ENCODE data around the gene SDK1.

DNA sequence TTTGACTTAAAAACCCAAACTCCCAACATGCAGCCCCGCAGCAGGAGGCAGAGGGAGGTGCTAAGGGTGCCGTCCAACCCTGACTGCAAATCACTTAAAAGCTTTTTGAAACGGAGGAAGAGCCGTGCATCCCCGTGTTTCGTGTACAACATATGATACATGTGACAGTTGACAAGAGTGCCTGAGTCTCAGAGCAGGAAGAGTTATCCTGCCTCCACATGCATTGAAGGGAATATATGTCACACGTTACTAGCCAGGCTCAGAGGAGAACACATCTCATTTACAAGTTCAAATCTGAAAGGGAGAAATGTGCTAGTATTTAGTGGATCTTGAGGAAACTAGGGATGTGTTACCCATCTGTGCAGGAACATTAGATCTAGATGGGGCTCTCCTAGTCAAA, 69.9 kb downstream of the SDK1 start:
- TF ChIP-seq POLR2A (IDR thresholded peaks at IDR 0.05) = no peak
- TF ChIP-seq, protein P1, sequence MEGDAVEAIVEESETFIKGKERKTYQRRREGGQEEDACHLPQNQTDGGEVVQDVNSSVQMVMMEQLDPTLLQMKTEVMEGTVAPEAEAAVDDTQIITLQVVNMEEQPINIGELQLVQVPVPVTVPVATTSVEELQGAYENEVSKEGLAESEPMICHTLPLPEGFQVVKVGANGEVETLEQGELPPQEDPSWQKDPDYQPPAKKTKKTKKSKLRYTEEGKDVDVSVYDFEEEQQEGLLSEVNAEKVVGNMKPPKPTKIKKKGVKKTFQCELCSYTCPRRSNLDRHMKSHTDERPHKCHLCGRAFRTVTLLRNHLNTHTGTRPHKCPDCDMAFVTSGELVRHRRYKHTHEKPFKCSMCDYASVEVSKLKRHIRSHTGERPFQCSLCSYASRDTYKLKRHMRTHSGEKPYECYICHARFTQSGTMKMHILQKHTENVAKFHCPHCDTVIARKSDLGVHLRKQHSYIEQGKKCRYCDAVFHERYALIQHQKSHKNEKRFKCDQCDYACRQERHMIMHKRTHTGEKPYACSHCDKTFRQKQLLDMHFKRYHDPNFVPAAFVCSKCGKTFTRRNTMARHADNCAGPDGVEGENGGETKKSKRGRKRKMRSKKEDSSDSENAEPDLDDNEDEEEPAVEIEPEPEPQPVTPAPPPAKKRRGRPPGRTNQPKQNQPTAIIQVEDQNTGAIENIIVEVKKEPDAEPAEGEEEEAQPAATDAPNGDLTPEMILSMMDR (IDR thresholded peaks at IDR 0.05 in 4 of 5, conservative IDR thresholded peaks at IDR 0.05 in 1 of 5) = no peak
